Small intestine (tissue), 16 donors: ENCODE measurements around the gene DYNC1LI2. TPM values are rescaled to one million over a fixed set of nuclear protein-coding genes. Genes with fewer than 3 reads are reported as not detected.
A peak's percentile ranks its signal among the peaks of the same experiment; 100 is the strongest.
"Not testable (repeated sequence)": the region's sequence is repeated elsewhere in the genome, so short reads cannot be mapped to it uniquely, and the experiment has no call there.

Source experiments
- DNase-seq, 2 donors: peaks; one replicate each; pipeline versions ENCODE4 v3.0.0 to v3.0.0-alpha.2; 2013
- FAIRE-seq: peaks from 2 replicates; lab custom pipeline; 2012; peaks lifted over from hg19 to GRCh38; lab: Jason Lieb, UNC
- H3K27ac ChIP-seq, 3 donors: one replicate each; pipeline ENCODE4 v1.5.1; 2013; ENCODE audit warnings: low read length in 2 of 3, mild to moderate bottlenecking in 2 of 3, control low read depth in 1 of 3, inconsistent platforms in 1 of 3, low read depth in 1 of 3, moderate library complexity in 1 of 3
- H3K27me3 ChIP-seq, 3 donors: one replicate each; pipeline ENCODE4 v1.6.1; 2013; ENCODE audit warnings: low read length in 3 of 3, inconsistent platforms in 1 of 3; ENCODE audit not compliant: control insufficient read depth in 3 of 3, insufficient read depth in 3 of 3
- H3K36me3 ChIP-seq, 3 donors: one replicate each; pipeline ENCODE4 v1.6.1; 2013; ENCODE audit warnings: low read length in 3 of 3, inconsistent platforms in 1 of 3, low read depth in 1 of 3, mild to moderate bottlenecking in 1 of 3, moderate library complexity in 1 of 3; ENCODE audit not compliant: control insufficient read depth in 3 of 3, insufficient read depth in 2 of 3
- H3K4me1 ChIP-seq, 3 donors: one replicate each; pipeline ENCODE4 v1.6.1; 2013; ENCODE audit warnings: low read length in 2 of 3, inconsistent platforms in 1 of 3, low read depth in 1 of 3, mild to moderate bottlenecking in 1 of 3, moderate library complexity in 1 of 3; ENCODE audit not compliant: control insufficient read depth in 3 of 3, insufficient read depth in 2 of 3
- H3K4me3 ChIP-seq, 3 donors: one replicate each; pipeline ENCODE4 v1.5.1; 2013; ENCODE audit warnings: low read length in 3 of 3, control low read depth in 1 of 3, inconsistent platforms in 1 of 3, low read depth in 1 of 3, mild to moderate bottlenecking in 1 of 3, moderate library complexity in 1 of 3
- H3K9me3 ChIP-seq, 2 donors: one replicate each; pipeline ENCODE4 v1.6.1; 2013; ENCODE audit warnings: low read depth in 1 of 2, low read length in 1 of 2; ENCODE audit not compliant: control insufficient read depth in 2 of 2, insufficient read depth in 1 of 2
- WGBS, 3 donors: extraction: QIAGEN DNeasy Blood & Tissue Kit; methylation state at CpG; one replicate each; pipeline ENCODE4 v1.1.7; 2013; 5-methylcytosine and 5-hydroxymethylcytosine counted together
- long read RNA-seq, 10 donors: transcript quantifications; one replicate each; lab custom pipeline, GENCODE V29; 2026
- polyA plus RNA-seq, 4 donors: library from polyadenylated mRNA; stranded (reverse) in 3 of 4; unstranded in 1 of 4; fragments of 200-250 nt in 3 of 4; fragments of 120-200 nt in 1 of 4; gene quantifications; one replicate each; pipeline versions ENCODE4 v1.2.1 to v1.2.3, GENCODE V29; 2013
- donor health status: healthy with polysubstance abuse.
- donor health status: control.
- donor health status: control.
- donor health status: Bipolar disorder and iron deficiency.
- donor health status: healthy.

DYNC1LI2 gene
- 10 to 100 TPM; 37.8 to 92.9 (median 62.6) TPM for polyA plus RNA-seq
- long read RNA-seq, donor 1, result 0 reads
- long read RNA-seq, donor 2, full-length matches to known transcripts, result 5 of 5 reads
- long read RNA-seq, donor 2, partial matches to known transcripts, result 0 of 5 reads
- long read RNA-seq, donor 2, other reads (novel, unspliced or antisense), result 0 of 5 reads
- long read RNA-seq, donor 3, full-length matches to known transcripts, result 14 of 19 reads
- long read RNA-seq, donor 3, partial matches to known transcripts, result 5 of 19 reads
- long read RNA-seq, donor 3, other reads (novel, unspliced or antisense), result 0 of 19 reads
- long read RNA-seq, donor 4, partial matches to known transcripts, result 0 of 1 reads
- long read RNA-seq, donor 4, other reads (novel, unspliced or antisense), result 0 of 1 reads
- long read RNA-seq, donor 5, full-length matches to known transcripts, result 4 of 4 reads
- long read RNA-seq, donor 5, partial matches to known transcripts, result 0 of 4 reads
- long read RNA-seq, donor 5, other reads (novel, unspliced or antisense), result 0 of 4 reads
- long read RNA-seq, donor 6, full-length matches to known transcripts, result 23 of 34 reads
- long read RNA-seq, donor 6, partial matches to known transcripts, result 11 of 34 reads
- long read RNA-seq, donor 6, other reads (novel, unspliced or antisense), result 0 of 34 reads
- long read RNA-seq, donor 7, full-length matches to known transcripts, result 26 of 26 reads
- long read RNA-seq, donor 7, partial matches to known transcripts, result 0 of 26 reads
- long read RNA-seq, donor 7, other reads (novel, unspliced or antisense), result 0 of 26 reads
- long read RNA-seq, donor 8, full-length matches to known transcripts, result 2 of 2 reads
- long read RNA-seq, donor 8, partial matches to known transcripts, result 0 of 2 reads
- long read RNA-seq, donor 8, other reads (novel, unspliced or antisense), result 0 of 2 reads
- long read RNA-seq, donor 9, full-length matches to known transcripts, result 3 of 3 reads
- long read RNA-seq, donor 9, partial matches to known transcripts, result 0 of 3 reads
- long read RNA-seq, donor 9, other reads (novel, unspliced or antisense), result 0 of 3 reads
- long read RNA-seq, donor 10, full-length matches to known transcripts, result 25 of 54 reads
- long read RNA-seq, donor 10, partial matches to known transcripts, result 29 of 54 reads
- long read RNA-seq, donor 10, other reads (novel, unspliced or antisense), result 0 of 54 reads

- DNase-seq (peak; percentile 72 to 93), FAIRE-seq (no peak)
- Histone ChIP-seq H3K27me3 (no peaks in the 10 kb centered on the region), H3K4me1 (peaks cover 5 to 10% (median 7%) of the 10 kb centered on the region in 3 donors), H3K27ac (peak within 1 kb of the TSS in 2 of 3 donors; percentile 80 to 99), H3K36me3 (peaks cover 6 to 22% (median 8%) of the 10 kb centered on the region in 3 donors), H3K9me3 (no peaks in the 10 kb centered on the region), H3K4me3 (peak within 1 kb of the TSS; percentile 76 to 96 (median 80))
- 1% methylated on average over 55 to 90 of the region's 90 CpGs for WGBS, 3 donors
These were observed at the start of gene DYNC1LI2 for GRCh38 chr16:66751303-66751991. DYNC1LI2 (minus strand) TSS chr16:66751609; CDS start chr16:66751591, 18 bp downstream.

DNA sequence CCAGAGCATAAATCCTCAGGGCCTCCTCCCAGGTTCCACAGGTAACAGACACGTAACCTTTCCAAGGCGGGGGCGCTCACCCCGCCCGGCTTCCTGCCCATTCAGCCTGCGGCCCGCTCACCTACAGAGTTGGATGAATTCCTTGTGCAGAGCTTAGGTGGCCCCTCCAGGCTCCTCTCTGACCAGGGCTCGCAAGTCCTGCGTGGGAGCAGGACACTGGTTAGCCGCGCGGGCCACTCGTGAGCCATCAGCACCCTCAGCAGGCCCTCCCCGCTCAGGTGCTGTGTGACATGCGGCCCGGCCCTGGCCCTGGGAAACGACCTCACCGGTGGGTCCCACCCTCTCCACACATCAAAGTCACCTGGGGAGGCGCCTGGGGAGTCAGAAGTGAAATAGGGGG lies 49.4 kb upstream of the DYNC1LI2 start:
- DNase-seq, result no peak
- H3K4me3 ChIP-seq, result no peak overlapping the region
- FAIRE-seq, result no peak
- WGBS, 3 donors, result 93 to 96% (median 93%) methylated on average over 19 of the region's 19 CpGs
- H3K4me1 ChIP-seq, result no peaks in the 10 kb centered on the region
- no peaks in the 10 kb centered on the region for H3K9me3 ChIP-seq
- no peaks in the 10 kb centered on the region for H3K27me3 ChIP-seq
- peaks cover 7 to 24% (median 11%) of the 10 kb centered on the region in 3 donors for H3K36me3 ChIP-seq
- no peak overlapping the region for H3K27ac ChIP-seq

DNA sequence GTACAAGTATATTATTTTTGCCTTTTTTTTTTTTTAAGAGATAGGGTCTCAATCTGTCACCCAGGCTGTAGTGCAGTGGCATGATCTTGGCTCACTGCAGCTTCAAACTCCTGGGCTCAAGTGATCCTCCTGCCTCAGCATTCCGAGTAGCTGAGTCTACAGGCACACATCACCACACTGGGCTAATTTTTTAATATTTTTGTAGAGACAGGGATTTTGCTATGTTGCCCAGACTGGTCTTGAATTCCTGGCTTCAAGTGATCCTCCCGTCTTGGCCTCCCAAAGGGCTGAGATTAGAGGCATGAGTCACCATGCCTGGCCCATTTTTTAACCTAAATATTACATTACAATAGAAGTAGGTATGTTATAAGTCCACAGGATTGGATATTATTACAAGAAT lies 46.8 kb upstream of the DYNC1LI2 start:
- Histone ChIP-seq H3K27ac (no peak overlapping the region), H3K27me3 (no peaks in the 10 kb centered on the region), H3K4me3 (no peak overlapping the region), H3K4me1 (no peaks in the 10 kb centered on the region), H3K36me3 (peaks cover 0 to 16% (median 0%) of the 10 kb centered on the region in 3 donors), H3K9me3 (no peaks in the 10 kb centered on the region)
- 85 to 91% (median 89%) methylated on average over 2 of the region's 2 CpGs for whole genome bisulfite sequencing, 3 donors
- no peak for FAIRE-seq
- DNase-seq, result no peak

GRCh38 chr16:66793984-66794383 lies 42.6 kb upstream of the DYNC1LI2 start:
- not testable (repeated sequence) for H3K36me3 ChIP-seq, FAIRE-seq, H3K4me3 ChIP-seq, H3K9me3 ChIP-seq, H3K27me3 ChIP-seq, H3K27ac ChIP-seq, H3K4me1 ChIP-seq, DNase-seq
- 88 to 91% (median 90%) methylated on average over 6 of the region's 6 CpGs for WGBS, 3 donors

GRCh38 chr16:66790130-66790733 lies 38.8 kb upstream of the DYNC1LI2 start:
- FAIRE-seq (no peak), DNase-seq (no peak)
- Histone ChIP-seq H3K9me3 (no peaks in the 10 kb centered on the region), H3K27ac (no peak overlapping the region), H3K27me3 (no peaks in the 10 kb centered on the region), H3K4me3 (no peak overlapping the region), H3K36me3 (no peaks in the 10 kb centered on the region), H3K4me1 (no peaks in the 10 kb centered on the region)
- 64 to 71% (median 70%) methylated on average over 3 of the region's 3 CpGs for WGBS, 3 donors

- 82 to 100% (median 97%) methylated on average over 2 of the region's 2 CpGs for WGBS, 3 donors
- Histone ChIP-seq H3K36me3 (no peaks in the 10 kb centered on the region), H3K4me1 (no peaks in the 10 kb centered on the region), H3K27me3 (no peaks in the 10 kb centered on the region), H3K27ac (no peak overlapping the region), H3K4me3 (no peak overlapping the region), H3K9me3 (no peaks in the 10 kb centered on the region)
- no peak for FAIRE-seq
- DNase-seq, result no peak
These were observed 36.0 kb upstream of the DYNC1LI2 start for GRCh38 chr16:66787427-66787826.

GRCh38 chr16:66786551-66786950 lies 35.1 kb upstream of the DYNC1LI2 start:
- no peak for DNase-seq
- FAIRE-seq, result no peak
- Histone ChIP-seq H3K4me1 (no peaks in the 10 kb centered on the region), H3K9me3 (no peaks in the 10 kb centered on the region), H3K27me3 (no peaks in the 10 kb centered on the region), H3K27ac (no peak overlapping the region), H3K36me3 (no peaks in the 10 kb centered on the region), H3K4me3 (no peak overlapping the region)
- WGBS, 3 donors, result 96 to 98% (median 97%) methylated on average over 3 of the region's 3 CpGs
